DMS 273 (cell line): ENCODE measurements around the gene CLDN34.

ENCODE experiments used
- DNase-seq: peaks from one replicate; lab custom pipeline; 2025; ENCODE audit not compliant: unreplicated experiment; lab: John Stamatoyannopoulos, UW

The CLDN34 gene

DNA sequence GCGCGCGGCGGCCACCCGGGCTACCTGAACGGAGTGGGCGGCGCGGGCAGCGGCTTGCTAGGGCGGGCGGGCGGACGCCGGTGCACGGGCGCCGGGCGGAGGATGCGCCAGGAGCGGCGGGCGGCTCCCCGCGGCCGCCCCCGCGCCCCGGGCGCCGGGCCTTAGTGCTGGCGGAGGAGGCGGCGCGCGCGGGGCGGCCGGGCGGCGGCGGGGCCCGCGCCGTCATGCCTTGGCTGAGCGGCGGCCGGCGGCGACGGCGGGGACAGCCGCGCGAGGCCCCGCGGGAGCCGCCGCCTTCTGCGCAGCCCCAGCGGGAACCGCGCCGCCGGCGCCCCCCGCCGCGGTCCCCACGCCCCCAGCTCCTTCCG lies 48.2 kb downstream of the CLDN34 start:
- peak; percentile 67 for DNase-seq

DNA sequence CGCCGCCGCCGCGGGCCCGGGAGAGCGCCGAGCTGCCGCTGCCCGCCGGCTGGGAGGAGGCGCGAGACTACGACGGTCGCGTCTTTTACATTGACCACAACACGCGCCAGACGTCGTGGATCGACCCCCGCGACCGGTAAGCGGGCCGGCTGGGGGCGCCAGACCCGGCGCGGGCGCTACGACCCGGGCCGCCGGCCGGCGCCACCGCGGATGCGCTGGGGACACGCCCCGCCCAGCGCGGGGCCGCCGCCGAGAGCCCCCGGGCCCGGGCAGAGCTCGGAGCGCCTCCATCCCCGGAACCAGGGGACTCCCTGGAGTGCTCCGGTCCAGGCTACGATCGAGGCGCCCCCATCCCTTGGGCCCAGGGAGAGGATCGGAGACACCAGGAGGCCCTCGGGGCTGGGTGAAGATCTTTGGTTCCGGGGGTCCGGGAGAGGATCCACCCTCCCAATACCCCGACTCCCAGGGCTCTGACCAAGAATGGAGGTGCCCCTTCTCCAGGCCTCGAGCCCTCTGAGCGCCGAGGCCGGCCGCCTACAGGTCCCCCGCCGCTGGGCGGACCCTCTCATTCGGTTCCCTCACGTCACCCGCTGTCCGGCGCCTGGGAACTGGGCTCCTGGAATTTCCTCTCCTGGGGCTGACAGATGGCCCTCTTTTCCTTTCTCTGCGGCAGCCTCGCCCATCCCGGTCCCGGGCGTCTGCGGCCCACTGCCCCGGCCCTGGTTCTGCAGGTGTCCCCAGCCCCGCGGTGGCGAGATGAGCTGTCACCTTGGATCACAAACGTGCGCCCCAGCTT lies 48.8 kb downstream of the CLDN34 start:
- peak; percentile 74 for DNase-seq

DNA sequence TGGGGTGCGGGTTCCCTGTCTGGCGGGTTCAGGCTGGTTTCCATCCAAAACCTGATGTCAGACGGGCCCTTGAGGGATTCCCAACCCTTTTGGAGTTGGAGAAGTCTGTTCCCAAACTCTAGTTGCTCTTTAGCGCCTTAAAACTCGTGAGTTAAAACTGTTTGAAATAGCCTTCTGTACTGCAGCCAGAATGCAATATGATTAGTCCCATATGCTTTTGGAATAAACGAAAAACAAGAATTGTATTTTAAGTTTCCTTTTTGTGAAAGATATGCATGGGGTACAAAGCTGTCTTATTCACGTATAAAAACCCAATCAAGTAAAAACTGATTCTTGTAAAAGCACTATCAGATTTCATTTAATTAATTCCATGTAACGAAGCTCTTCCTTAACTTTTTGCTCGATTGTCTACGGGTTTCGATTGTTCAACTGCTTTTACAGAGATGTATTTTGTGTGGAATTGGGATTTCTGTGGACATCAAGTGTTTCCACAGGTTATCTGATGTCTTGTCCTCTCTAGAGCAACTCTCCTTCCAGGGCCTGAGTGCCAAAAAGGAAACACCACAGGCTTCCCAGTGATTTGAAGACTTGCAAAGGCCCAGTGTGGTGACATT lies 49.5 kb downstream of the CLDN34 start:
- no peak for DNase-seq

DNA sequence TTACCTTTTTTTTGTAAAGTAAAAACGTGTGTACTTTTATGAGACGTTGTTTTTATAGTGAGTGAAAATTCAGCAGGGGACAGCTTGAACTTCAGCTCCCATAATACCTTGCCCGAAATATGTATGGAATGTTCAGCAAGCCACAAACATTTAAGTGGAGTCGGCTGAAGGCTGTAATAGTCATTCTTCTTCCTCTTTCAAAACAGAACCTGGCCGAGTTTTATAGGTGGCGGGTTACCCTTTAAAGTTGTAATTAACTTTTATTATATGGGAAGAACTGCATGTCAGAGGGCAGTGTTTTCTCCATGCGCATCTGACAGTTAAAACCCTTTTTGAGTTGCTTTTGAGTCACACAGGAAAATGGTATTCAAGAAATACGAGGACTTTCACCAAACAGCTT lies 50.7 kb downstream of the CLDN34 start:
- DNase-seq: peak; percentile 17
